ENCODE measurements around the gene NUAK1. TPM values are rescaled to one million over a fixed set of nuclear protein-coding genes. Genes with fewer than 3 reads are reported as not detected.

The NUAK1 gene
- total and polyA plus RNA-seq, 7 donors, result 7.0 to 102 (median 21.8) TPM

GRCh38 chr12:106030210-106031071 is 108.3 kb downstream of the NUAK1 start:
- H3K4me3 ChIP-seq, result no peak overlapping the region
- no peak for TF ChIP-seq CTCF (IDR thresholded peaks at IDR 0.05)
- ATAC-seq (no peak), DNase-seq (no peak)
- H3K27ac ChIP-seq, result no peak overlapping the region
- intact Hi-C loops (cut with DNase I), result no loop called here
- H3K9me3 ChIP-seq, result no peaks in the 10 kb centered on the region
- H3K27me3 ChIP-seq (ENCODE audit: insufficient read depth in 3 of 3, low read length in 2 of 3), result no peaks in the 10 kb centered on the region
- no peaks in the 10 kb centered on the region for H3K4me1 ChIP-seq
- no peaks in the 10 kb centered on the region for H3K36me3 ChIP-seq (ENCODE audit: insufficient read depth in 1 of 2, low read depth in 1 of 2)
- WGBS, 3 donors, result 54 to 64% (median 58%) methylated on average over 12 of the region's 12 CpGs

- Histone ChIP-seq H3K27ac (no peak overlapping the region), H3K36me3 (ENCODE audit: insufficient read depth in 1 of 2, low read depth in 1 of 2) (no peaks in the 10 kb centered on the region), H3K9me3 (no peaks in the 10 kb centered on the region), H3K4me3 (no peak overlapping the region), H3K4me1 (no peaks in the 10 kb centered on the region), H3K27me3 (ENCODE audit: insufficient read depth in 3 of 3, low read length in 2 of 3) (no peaks in the 10 kb centered on the region)
- 85 to 96% (median 90%) methylated on average over 1 of the region's 1 CpG for WGBS, 3 donors
- TF ChIP-seq CTCF (IDR thresholded peaks at IDR 0.05), result no peak
- no peak for DNase-seq
- ATAC-seq, result no peak
- intact Hi-C loops (cut with DNase I), result no loop called here
Measured at GRCh38 chr12:106029532-106029931, 109.2 kb downstream of the NUAK1 start.

GRCh38 chr12:106027911-106028310 is 110.8 kb downstream of the NUAK1 start:
- no peak for DNase-seq
- Histone ChIP-seq H3K9me3 (no peaks in the 10 kb centered on the region), H3K27me3 (ENCODE audit: insufficient read depth in 3 of 3, low read length in 2 of 3) (no peaks in the 10 kb centered on the region), H3K27ac (no peak overlapping the region), H3K4me1 (no peaks in the 10 kb centered on the region), H3K36me3 (ENCODE audit: insufficient read depth in 1 of 2, low read depth in 1 of 2) (no peaks in the 10 kb centered on the region), H3K4me3 (no peak overlapping the region)
- intact Hi-C loops (cut with DNase I), result no loop called here
- 90 to 92% (median 91%) methylated on average over 6 of the region's 6 CpGs for WGBS, 3 donors
- ATAC-seq, result no peak
- no peak for TF ChIP-seq CTCF (IDR thresholded peaks at IDR 0.05)

GRCh38 chr12:106027286-106027685 is 111.5 kb downstream of the NUAK1 start:
- Histone ChIP-seq H3K36me3 (ENCODE audit: insufficient read depth in 1 of 2, low read depth in 1 of 2) (no peaks in the 10 kb centered on the region), H3K9me3 (no peaks in the 10 kb centered on the region), H3K4me3 (no peak overlapping the region), H3K27ac (no peak overlapping the region), H3K4me1 (no peaks in the 10 kb centered on the region), H3K27me3 (ENCODE audit: insufficient read depth in 3 of 3, low read length in 2 of 3) (no peaks in the 10 kb centered on the region)
- TF ChIP-seq CTCF (IDR thresholded peaks at IDR 0.05), result no peak
- intact Hi-C loops (cut with DNase I), result no loop called here
- whole genome bisulfite sequencing, 3 donors, result 75 to 85% (median 78%) methylated on average over 5 of the region's 5 CpGs
- no peak for ATAC-seq
- DNase-seq, result no peak

- ATAC-seq, result no peak
- no peaks in the 10 kb centered on the region for H3K9me3 ChIP-seq
- DNase-seq, result no peak
- 76 to 86% (median 78%) methylated on average over 2 of the region's 2 CpGs for WGBS, 3 donors
- no peaks in the 10 kb centered on the region for H3K36me3 ChIP-seq (ENCODE audit: insufficient read depth in 1 of 2, low read depth in 1 of 2)
- H3K4me1 ChIP-seq, result no peaks in the 10 kb centered on the region
- intact Hi-C loops (cut with DNase I), result no loop called here
- no peaks in the 10 kb centered on the region for H3K27me3 ChIP-seq (ENCODE audit: insufficient read depth in 3 of 3, low read length in 2 of 3)
- no peak for TF ChIP-seq CTCF (IDR thresholded peaks at IDR 0.05)
- no peak overlapping the region for H3K27ac ChIP-seq
- no peak overlapping the region for H3K4me3 ChIP-seq
Measured at GRCh38 chr12:106025129-106025528, 113.6 kb downstream of the NUAK1 start.
